Measurements from ENCODE around the gene TPP2.
A peak's percentile ranks its signal among the peaks of the same experiment; 100 is the strongest.

Gene TPP2

GRCh38 chr13:102596147-102597028 is at the start of gene TPP2:
TSS of gene TPP2 (plus strand) at chr13:102596986. CDS start at chr13:102597039, 53 bp downstream.
- peak; percentile 99 for DNase-seq

GRCh38 chr13:102548811-102549210 is 48.0 kb upstream of the TPP2 start:
- DNase-seq, result no peak

- DNase-seq, result no peak
Observed at GRCh38 chr13:102550507-102550906, 46.3 kb upstream of the TPP2 start.

- no peak for DNase-seq
Observed at GRCh38 chr13:102555914-102556553, 40.8 kb upstream of the TPP2 start.

- no peak for DNase-seq
Observed at GRCh38 chr13:102556806-102557205, 40.0 kb upstream of the TPP2 start.

- no peak for DNase-seq
Observed at GRCh38 chr13:102558029-102558428, 38.8 kb upstream of the TPP2 start.

GRCh38 chr13:102561933-102562332 is 34.9 kb upstream of the TPP2 start:
- DNase-seq, result no peak

- DNase-seq, result no peak
Observed at GRCh38 chr13:102563267-102563666, 33.5 kb upstream of the TPP2 start.

- no peak for DNase-seq
Observed at GRCh38 chr13:102564564-102564963, 32.2 kb upstream of the TPP2 start.

GRCh38 chr13:102566513-102566912 is 30.3 kb upstream of the TPP2 start:
- DNase-seq, result no peak

GRCh38 chr13:102567857-102568256 is 28.9 kb upstream of the TPP2 start:
- DNase-seq, result no peak

- DNase-seq, result no peak
Observed at GRCh38 chr13:102569488-102569887, 27.3 kb upstream of the TPP2 start.

- DNase-seq, result no peak
Observed at GRCh38 chr13:102571075-102571474, 25.7 kb upstream of the TPP2 start.

GRCh38 chr13:102572323-102572722 is 24.5 kb upstream of the TPP2 start:
- DNase-seq, result no peak

GRCh38 chr13:102580552-102581169 is 16.1 kb upstream of the TPP2 start:
- DNase-seq, result peak; percentile 43

GRCh38 chr13:102582256-102582655 is 14.5 kb upstream of the TPP2 start:
- no peak for DNase-seq

GRCh38 chr13:102584434-102584833 is 12.4 kb upstream of the TPP2 start:
- no peak for DNase-seq

- DNase-seq, result no peak
Observed at GRCh38 chr13:102586615-102587014, 10.2 kb upstream of the TPP2 start.

- peak; percentile 12 for DNase-seq
Observed at GRCh38 chr13:102587916-102588315, 8.9 kb upstream of the TPP2 start.

- no peak for DNase-seq
Observed at GRCh38 chr13:102589301-102589822, 7.4 kb upstream of the TPP2 start.

GRCh38 chr13:102591988-102592781 is 4.6 kb upstream of the TPP2 start:
- DNase-seq, result peak; percentile 83

GRCh38 chr13:102593466-102593865 is 3.3 kb upstream of the TPP2 start:
- no peak for DNase-seq

Measured in CD4-positive, alpha-beta T cell treated with Interleukin-6 for 4 hours (primary cell).